ENCODE results near the gene PARP8.
"Not testable (repeated sequence)": the region's sequence is repeated elsewhere in the genome, so short reads cannot be mapped to it uniquely, and the experiment has no call there.

The PARP8 gene

DNA sequence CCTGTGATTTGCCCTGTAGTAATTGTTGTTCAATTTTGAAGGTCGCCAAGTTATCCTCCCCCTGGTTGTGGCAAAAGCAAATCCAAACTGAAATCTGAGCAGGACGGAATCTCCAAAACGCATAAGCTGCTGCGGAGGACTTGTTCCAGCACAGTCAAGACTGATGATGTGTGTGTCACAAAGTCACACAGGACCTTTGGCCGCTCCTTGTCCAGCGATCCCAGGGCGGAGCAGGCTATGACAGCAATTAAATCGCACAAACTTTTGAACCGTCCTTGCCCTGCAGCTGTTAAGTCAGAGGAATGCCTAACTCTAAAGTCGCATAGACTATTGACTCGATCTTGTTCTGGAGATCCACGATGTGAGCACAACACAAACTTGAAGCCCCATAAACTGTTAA, 128.4 kb downstream of the PARP8 start:
- DNase-seq: no peak

DNA sequence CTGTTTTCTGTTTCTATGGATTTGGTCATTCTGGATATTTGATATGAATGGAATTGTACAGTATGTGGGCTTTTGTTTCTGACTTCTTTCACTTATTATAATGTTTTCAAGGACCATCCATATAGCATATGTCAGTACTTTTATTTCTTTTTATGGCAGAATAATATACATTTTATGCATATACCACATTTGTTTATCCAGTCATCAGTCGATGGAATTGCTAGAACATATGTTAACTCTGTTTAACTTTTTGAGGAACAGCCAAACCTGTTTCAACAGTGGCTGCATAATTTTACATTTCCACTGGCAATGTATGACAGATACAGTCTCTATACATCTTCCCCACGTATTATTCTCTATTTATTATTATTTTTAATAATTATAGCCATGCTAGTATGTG, 131.6 kb downstream of the PARP8 start:
- DNase-seq: no peak

DNA sequence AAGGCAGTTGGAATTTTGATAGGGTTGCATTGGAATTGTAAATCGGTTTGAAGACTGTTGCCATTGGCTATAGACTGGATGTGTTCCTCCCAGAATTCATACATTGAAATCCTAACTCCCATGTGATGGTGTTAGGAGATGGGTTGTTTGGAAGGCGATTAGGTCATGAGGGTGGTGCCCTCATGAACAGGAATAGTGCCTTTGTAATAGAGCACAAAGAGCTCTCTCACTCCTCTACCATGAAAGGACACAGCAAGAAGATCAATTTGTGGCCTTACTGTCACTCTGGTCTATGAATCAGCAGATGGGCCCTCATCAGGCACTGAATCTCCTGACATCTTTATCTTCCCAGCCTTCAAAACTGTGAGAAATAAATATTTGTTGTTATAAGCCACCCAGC, 133.2 kb downstream of the PARP8 start:
- no peak for DNase-seq

DNA sequence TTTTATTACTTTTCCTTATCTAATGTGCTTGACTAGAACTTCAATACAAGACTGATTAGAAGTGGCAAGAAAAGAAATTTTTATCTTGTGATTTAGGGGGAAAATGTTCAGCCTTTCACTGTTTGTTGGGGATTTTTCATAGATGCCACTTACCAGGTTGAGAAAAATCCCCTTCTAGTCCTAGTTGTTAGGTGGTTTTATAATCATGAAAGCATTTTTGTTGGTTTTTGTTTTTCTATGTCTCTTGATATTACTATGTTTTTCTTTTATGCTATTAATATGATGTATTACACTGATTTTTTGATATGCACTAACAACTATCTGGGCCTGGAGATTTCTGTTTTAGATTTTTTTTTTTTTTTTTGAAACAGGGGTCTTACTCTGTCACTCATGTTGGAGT, 134.0 kb downstream of the PARP8 start:
- no peak for DNase-seq

DNA sequence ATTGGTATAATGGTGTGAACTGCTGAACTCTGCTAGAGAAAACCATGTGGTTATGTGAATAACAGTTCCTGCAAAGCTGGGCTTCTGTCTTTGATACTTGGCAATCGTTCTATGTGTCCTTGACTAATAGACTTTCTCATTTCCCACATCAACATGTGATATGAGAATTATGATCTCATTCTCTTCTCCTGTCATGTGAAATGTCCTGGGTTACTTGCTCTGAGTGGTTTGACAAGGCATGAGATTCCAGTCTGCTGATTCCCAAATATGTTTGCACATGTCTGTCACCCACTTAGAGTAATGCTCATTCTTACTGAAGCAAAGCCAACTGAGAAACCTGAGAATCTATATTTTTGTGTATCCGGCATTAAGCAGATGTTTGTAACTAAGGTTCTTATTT, 141.2 kb downstream of the PARP8 start:
- DNase-seq: no peak

DNA sequence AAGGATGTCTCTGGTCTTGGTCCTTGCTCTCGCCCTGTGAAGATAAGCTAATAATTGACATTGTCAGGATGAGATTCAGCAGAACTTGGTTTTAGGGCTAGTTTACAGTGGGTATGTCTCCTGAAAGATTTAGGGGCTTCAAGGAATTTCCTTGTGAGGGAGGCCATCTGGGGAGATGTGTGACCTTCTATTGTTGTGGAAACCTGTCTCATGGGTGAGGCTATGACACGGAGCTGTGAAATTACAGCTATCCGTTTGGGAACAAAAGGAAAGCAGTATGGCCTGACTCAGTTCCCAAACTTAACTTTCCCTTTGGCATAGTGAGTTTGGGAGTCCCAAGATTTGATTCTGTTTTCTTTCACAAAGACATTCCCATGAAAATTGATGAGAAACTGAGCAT, 142.0 kb downstream of the PARP8 start:
- no peak for DNase-seq

DNA sequence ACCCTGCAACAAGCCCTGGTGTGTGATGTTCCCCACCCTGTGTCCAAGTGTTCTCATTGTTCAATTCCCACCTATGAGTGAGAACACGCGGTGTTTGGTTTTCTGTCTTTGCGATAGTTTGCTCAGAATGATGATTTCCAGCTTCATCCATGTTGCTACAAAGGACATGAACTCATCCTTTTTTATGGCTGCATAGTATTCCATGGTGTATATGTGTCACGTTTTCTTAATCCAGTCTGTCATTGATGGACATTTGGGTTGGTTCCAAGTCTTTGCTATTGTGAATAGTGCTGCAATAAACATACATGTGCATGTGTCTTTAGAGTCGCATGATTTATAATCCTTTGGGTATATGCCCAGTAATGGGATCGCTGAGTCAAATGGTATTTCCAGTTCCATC, 145.3 kb downstream of the PARP8 start:
- DNase-seq: not testable (repeated sequence)

DNA sequence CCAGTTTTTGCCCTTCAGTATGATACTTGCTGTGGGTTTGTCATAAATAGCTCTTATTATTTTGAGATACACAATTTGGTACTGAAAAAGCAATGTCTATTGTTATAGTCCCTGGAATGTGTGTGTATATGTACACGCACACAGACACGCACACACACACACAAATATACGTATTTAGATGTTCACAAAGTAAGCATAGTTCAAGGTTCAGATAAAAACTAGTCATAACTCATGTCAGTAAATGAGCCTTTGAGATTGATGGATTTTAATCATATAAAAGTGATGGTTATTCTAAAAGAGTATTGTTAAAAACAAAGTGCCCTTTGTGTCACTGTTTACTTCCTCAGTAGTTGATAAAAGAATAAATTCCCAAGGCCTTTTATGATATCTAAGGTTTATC, 147.3 kb downstream of the PARP8 start:
- DNase-seq: no peak

DNA sequence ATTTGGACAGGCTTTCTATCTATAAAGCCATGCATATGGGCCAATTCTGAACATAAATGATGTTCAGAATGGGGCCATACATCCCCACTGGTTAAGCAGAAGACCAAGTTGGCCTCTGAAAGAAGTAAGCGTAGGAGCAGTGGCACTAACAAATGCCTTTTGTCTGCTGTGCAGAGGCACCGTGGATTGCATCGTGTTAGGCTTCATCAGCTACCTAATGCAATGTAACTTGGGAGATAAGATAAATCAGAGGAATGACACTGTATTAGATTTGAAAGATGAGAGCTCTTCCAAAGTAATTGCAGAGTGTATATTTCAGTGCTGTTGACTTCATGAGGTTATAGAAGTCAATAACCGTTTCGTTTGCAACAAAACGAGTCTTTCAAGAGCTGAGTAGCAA, 148.1 kb downstream of the PARP8 start:
- no peak for DNase-seq

DNA sequence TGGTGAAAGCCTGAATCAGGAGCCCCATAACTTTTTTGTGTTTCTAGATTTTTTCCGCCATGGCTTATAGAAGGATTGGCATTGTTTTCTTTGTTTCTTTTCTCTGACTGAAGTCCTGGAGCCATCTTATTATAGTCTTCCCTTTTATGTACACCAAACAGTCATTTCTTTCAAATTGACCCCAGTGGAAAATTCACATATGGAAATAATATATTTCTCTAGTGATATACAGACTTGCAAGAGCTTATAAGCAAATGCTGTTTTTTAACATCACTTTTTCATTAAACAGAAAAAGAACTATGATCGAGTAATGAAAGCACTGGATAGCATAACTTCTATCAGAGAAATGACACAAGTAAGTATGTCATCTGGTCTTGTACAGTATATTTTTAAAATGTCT, 155.6 kb downstream of the PARP8 start:
- DNase-seq: no peak

DNA sequence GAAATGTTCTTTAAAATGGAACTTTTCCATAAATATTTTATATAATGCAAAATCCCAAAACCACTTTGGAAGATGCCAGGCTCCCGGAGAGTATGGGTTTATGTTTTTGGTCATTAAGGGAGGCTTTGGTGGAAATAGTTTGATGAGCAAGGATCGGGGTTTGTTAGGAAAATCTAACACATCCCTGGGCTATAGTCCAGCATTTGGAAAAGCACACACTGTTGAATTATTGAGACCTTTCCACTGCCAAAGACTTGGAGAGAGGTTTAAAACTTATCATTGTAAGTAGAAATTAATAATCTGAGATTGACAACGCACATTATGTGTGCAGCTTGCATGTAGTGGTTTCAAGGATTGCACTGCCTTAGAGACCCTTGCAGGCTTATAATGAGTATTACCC, 156.3 kb downstream of the PARP8 start:
- no peak for DNase-seq

DNA sequence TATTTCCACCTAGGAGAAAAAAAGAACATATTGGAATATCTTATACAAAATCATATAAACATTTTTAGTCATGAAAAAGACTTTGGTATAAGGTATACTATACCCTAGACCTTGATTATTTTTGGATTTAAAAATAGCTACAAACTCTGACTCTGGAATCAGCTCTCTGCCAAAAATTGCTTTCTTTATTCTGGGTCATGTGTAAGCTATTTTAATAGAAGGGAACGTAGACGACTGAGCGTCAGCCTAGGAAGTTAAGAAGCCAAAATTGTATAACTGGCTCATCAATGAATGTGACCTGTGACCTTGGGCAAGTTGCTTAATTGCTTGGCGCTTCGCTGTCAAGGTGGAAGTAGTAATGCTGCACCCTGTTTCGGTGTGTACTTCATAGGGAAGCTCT, 157.1 kb downstream of the PARP8 start:
- DNase-seq: no peak

DNA sequence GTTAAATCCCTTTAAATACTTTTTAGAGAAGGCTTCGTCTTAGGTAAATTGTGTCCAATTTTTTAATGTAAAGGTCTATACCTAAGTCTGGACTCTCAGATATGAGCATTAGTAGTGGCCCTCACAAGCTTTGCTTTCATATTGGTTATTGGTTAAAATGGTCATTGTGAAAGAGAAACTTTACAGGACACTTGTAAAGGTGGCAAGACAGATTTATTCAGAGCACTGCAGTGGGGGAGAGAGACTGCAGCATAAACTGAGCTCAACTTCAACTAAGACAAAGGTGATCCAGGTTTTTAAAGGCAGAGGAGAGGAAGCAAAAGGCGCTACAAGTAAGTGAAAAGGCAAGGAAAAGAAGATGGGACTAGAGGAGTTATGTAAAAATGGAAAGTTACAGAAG, 157.7 kb downstream of the PARP8 start:
- no peak for DNase-seq

DNA sequence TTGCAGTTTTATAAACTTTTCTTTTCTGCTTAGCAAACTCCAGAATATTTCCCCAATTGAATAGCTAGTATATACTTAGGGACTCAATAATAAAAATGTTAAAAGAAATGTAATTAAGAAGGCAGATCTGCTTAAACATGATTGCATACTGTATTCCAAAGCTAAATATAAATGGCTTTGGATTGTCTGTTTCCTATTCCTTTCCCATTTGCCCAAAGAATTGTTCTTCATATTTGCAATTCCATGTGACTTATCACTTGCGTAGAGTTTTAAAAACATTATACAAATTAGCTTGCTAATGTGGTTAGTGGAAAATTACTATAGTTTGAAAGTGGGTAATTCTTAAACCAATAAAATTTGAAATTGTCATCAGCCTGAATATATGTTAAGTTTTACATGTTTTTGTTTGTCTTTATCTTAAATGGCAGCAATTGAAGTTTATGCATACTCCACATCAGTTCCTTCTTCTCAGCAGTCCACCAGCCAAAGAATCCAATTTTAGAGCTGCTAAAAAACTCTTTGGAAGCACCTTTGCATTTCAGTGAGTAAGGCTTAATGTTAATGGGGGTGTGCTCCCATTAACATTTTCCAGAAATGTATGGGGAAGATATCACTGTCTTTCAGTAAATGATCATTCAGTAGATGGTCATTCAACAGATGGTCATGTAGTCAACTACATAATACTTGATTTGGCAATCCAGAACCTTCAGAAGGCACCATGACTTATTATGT, 161.2 kb downstream of the PARP8 start:
- no peak for DNase-seq

DNA sequence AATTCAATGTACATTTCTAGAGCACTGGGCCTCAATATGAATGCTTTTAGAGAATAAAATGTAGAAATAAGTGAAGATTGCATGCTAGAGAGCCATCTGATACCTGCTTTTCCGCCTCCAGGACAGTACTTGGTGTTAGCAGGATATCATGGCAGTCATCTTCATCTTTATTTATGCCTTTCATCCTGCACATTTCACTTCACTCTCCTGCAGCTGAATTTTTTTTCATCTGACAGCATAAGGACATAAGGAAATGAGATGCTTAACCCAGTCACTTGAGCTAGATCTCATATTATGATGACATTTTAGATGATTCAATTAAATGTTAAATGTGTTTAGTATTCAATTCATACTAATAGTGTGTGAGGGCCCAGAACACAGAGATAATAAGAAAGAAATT, 162.6 kb downstream of the PARP8 start:
- DNase-seq: no peak

DNA sequence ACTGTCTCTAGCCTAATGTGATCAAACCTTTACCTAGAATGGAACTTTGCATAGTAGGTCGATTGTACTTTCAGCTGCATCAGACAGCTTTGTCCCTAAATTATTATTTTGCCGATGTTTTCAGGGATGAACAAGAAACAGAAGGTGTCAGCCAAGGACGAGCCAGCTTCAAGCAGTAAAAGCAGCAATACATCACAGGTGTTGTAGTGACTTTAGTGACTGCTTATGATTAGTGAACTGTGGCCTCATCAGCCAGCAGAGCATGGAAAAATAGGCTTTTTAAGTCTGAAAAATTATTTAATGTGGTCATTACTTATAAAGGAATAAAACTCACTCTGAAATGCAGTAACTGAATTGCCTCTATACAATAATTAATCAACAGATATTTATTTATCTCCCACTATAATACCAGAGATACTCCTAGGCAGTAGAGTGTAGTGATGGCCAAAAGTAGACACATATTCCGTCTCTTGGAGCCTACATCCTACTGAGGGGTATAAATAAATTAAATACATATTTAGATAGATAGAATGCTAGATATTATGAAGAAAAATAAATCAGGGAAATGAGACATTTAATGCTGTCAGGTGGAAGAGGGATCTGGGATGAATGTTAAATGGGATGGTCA, 166.3 kb downstream of the PARP8 start:
- no peak for DNase-seq

DNA sequence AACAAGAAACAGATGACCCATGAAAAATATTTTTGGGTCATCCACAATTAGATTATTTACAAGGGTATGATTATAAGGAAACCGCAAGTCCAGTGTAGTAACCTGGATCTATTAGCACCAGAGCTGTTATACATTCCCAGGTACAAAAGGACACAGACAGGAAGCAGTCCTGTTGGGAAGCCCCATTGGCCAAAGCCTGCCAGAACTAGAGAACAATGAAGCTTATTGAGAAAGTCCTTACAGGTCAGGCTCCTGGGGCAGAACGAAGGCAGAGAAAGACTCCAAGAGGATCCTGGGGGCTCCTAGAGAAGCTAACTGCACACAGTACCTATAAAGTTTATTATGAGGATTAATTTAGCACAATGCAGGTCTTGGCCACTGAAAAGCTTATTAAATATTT, 169.9 kb downstream of the PARP8 start:
- no peak for DNase-seq

DNA sequence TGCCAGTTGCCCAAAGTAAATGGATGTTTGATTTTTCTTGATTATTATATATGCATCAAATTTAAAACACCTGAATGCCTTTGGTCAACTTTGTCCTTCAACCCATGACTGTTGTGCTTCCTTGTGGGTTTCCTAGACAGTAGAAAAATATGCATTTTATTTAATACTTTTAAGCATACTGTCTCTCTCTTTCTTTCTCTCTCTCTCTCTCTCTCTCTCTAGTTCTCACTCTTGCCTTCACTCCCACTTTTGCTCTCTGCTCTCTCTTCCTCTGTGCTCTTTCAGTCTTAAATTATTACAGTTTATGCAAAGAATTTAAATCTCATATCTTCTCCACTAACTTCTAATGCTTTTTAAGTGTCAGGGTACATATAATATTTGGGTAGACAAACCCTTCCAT, 173.0 kb downstream of the PARP8 start:
- no peak for DNase-seq

DNA sequence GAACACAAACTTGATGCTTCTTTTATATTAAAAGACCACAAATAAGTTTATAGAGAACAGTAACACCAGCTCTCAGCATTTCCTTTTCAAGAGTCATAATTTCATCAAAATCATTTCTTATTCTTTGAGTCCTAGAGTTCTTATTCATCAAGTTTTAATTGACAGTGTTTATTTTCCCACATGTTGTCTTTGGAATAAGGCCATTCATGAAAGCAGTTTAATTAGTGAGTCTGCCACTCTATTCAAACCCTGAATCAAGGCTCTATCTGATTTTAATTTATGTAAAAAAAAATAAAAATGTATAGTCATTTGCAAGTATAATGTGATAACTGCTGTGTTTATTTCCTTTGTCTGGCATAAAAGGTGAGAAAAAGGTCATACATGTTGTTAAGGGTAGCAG, 176.7 kb downstream of the PARP8 start:
- no peak for DNase-seq

DNA sequence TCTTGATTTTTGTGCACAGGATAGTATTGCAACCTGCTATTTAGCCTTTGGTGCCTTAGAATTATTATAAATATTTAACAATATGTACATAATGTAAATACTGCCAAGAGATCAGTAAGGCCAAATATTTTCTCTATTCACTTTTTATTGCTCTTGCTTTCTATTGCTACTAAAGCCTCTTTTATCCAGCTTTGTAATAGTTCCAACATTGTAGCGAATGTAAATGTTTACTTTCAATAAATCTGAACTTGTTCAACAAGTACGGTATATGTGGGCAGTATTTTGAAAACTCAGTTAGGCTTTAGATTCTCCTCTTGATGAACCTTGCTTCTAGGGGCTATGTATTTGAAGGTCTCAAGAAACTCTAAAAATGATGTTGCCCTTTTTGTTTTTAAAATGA, 179.8 kb downstream of the PARP8 start:
- DNase-seq: no peak

DNA sequence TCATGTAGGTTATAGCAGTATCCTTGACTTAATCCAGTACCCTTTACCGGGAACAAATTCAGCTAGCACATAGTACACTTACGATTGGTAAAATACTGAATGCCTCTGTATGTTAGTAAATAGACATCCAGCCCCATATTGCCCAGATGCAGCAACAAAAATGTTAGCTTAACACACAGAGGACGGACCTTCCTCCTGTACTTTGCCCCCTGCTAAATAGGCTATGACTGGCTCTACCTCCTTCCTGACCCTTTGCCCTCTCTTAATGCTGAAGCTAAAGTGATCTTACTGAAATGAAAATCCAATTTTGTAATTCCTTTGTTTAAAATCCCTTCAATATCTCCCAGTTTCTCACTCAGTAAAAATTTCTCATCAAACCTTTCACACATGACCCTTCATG, 183.1 kb downstream of the PARP8 start:
- no peak for DNase-seq

DNA sequence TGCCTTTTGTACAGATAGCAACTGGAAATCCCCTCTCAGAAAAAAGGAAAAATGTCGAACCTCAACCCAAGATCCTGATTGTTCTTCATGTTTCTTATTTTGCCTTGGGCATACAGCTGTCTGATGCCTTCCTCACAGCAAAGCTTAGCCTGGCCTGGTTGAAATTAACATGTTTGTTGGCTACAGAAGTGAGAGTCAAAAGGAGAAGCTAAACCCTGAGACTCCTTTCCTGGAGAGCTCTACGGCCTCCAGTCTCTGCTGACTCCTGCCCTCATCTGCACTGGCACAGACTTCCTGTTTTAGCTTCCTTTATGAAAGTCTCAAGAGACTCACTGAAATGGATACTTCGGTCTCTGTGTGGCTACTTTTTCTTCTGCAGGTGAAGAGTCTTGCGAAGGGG, 186.7 kb downstream of the PARP8 start:
- DNase-seq: peak; percentile 20

DNA sequence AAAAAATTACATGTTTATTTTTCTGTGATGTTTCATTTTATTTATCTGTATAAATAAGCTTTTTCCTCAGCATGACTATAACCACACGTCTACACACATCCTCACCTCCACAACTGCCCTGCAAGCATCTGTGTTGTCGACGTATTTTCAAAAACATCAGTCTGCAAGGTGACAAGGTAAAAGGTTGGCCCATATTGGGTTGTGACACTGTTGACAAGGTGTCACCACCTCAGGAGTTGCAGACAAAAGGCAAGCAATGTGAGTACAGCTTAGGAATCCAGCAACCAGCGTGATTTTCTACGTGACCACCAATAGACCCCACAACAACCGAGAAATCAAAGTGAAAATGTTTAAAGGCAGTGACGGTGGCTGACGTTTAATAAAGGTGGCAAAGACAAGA, 187.6 kb downstream of the PARP8 start:
- DNase-seq: no peak

DNA sequence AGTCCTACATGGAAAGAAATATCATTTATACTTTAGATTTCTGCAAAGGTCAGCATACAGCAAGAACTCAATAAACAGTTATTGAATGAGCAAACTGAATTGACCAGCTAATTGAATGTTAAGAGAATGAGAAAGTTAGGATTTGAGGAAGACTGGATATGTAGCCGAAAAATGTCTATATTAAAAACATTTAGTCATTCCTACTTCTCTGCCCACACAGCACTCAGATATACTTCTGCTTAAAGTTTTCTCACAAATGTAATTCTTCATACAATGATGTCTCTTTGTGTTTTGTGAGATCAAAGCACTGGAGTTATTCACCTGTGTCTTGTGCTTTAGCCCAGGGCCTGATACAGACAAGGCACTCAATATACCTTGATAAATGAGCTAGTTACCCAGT, 188.6 kb downstream of the PARP8 start:
- no peak for DNase-seq

Measured in CD4-positive, alpha-beta T cell treated with Interleukin-17A for 1 hour (primary cell).